ENCODE results near the gene LCE6A.

DNA sequence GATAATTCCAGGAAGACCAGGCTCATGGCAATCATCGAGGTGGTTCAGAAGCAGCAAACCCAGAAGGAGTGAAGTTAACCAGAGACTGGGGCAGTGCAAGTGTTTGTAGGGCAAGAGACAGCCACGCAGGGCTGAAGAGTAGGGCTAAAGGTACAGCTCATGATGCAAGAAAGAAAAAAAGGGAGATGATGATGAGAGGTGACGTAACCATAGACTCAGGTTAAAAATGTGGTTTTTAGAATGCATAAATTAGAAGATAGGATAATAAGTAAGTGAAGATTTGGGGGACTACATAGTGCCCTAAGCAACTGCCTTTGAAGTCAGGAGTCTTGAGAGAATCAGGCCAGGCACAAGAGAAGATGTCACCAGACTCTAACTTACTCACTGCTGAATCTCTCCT is 17.5 kb downstream of the LCE6A start:
- TF ChIP-seq, protein P1, sequence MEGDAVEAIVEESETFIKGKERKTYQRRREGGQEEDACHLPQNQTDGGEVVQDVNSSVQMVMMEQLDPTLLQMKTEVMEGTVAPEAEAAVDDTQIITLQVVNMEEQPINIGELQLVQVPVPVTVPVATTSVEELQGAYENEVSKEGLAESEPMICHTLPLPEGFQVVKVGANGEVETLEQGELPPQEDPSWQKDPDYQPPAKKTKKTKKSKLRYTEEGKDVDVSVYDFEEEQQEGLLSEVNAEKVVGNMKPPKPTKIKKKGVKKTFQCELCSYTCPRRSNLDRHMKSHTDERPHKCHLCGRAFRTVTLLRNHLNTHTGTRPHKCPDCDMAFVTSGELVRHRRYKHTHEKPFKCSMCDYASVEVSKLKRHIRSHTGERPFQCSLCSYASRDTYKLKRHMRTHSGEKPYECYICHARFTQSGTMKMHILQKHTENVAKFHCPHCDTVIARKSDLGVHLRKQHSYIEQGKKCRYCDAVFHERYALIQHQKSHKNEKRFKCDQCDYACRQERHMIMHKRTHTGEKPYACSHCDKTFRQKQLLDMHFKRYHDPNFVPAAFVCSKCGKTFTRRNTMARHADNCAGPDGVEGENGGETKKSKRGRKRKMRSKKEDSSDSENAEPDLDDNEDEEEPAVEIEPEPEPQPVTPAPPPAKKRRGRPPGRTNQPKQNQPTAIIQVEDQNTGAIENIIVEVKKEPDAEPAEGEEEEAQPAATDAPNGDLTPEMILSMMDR (IDR thresholded peaks at IDR 0.05): no peak
- TF ChIP-seq POLR2A (IDR thresholded peaks at IDR 0.05): no peak

Measured in uterus (tissue), 2 donors.